Breast epithelium (tissue), 3 donors: ENCODE results near the gene PHACTR3.

Experiments used
- POLR2A ChIP-seq: fragments of 450-650 bp; IDR thresholded peaks from one replicate; pipeline ENCODE4 v1.6.1; 2016; ENCODE audit warnings: antibody characterized with exemption, mild to moderate bottlenecking, moderate library complexity
- TF ChIP-seq, protein P1 (sequence below), 3 donors: fragments of 450-650 bp; IDR thresholded peaks; one replicate each; pipeline ENCODE4 v1.5.1; 2016 to 2017; ENCODE audit warnings: antibody characterized with exemption in 3 of 3, mild to moderate bottlenecking in 3 of 3, moderate library complexity in 3 of 3

- TF ChIP-seq, protein P1, sequence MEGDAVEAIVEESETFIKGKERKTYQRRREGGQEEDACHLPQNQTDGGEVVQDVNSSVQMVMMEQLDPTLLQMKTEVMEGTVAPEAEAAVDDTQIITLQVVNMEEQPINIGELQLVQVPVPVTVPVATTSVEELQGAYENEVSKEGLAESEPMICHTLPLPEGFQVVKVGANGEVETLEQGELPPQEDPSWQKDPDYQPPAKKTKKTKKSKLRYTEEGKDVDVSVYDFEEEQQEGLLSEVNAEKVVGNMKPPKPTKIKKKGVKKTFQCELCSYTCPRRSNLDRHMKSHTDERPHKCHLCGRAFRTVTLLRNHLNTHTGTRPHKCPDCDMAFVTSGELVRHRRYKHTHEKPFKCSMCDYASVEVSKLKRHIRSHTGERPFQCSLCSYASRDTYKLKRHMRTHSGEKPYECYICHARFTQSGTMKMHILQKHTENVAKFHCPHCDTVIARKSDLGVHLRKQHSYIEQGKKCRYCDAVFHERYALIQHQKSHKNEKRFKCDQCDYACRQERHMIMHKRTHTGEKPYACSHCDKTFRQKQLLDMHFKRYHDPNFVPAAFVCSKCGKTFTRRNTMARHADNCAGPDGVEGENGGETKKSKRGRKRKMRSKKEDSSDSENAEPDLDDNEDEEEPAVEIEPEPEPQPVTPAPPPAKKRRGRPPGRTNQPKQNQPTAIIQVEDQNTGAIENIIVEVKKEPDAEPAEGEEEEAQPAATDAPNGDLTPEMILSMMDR (IDR thresholded peaks at IDR 0.05) = no peak
- no peak for TF ChIP-seq POLR2A
Observed at GRCh38 chr20:59777814-59778575, 173.7 kb downstream of the PHACTR3 start.
